GM11168 (cell line): Measurements from ENCODE around the gene ARHGEF4.
"Not testable (repeated sequence)": the region's sequence is repeated elsewhere in the genome, so short reads cannot be mapped to it uniquely, and the experiment has no call there.

Experiments used
- in situ Hi-C: fragments of 300-500 bp; cut with MboI; formaldehyde crosslinking; loops from one replicate; pipeline ENCODE4 v1.12.0; 2022; ENCODE audit warnings: low sequenced_read_pairs; ENCODE audit not compliant: unreplicated experiment

Gene ARHGEF4

GRCh38 chr2:130877258-130877657 is 40.5 kb downstream of the ARHGEF4 start:
- in situ Hi-C loops, result loop anchor here (10.0 kb wide), 1 partner anchor 72 kb away; no protein-coding TSS in a partner anchor

GRCh38 chr2:130878316-130878715 is 41.6 kb downstream of the ARHGEF4 start:
- in situ Hi-C loops, result loop anchor here (10.0 kb wide), 1 partner anchor 74 kb away; no protein-coding TSS in a partner anchor

- in situ Hi-C loops, result loop anchor here (10.0 kb wide), 1 partner anchor 74 kb away; no protein-coding TSS in a partner anchor
Observed at GRCh38 chr2:130878933-130879332, 42.2 kb downstream of the ARHGEF4 start.

- in situ Hi-C loops, result no loop called here
Observed at GRCh38 chr2:130882111-130882690, 45.5 kb downstream of the ARHGEF4 start.

GRCh38 chr2:130882991-130883390 is 46.3 kb downstream of the ARHGEF4 start:
- in situ Hi-C loops, result no loop called here

GRCh38 chr2:130883496-130883895 is 46.8 kb downstream of the ARHGEF4 start:
- in situ Hi-C loops, result no loop called here

GRCh38 chr2:130884013-130884412 is 47.3 kb downstream of the ARHGEF4 start:
- in situ Hi-C loops, result no loop called here

- in situ Hi-C loops, result no loop called here
Observed at GRCh38 chr2:130884503-130884902, 47.8 kb downstream of the ARHGEF4 start.

GRCh38 chr2:130887643-130888042 is 50.9 kb downstream of the ARHGEF4 start:
- in situ Hi-C loops, result no loop called here

GRCh38 chr2:130890941-130891669 is 54.4 kb downstream of the ARHGEF4 start:
- in situ Hi-C loops, result no loop called here

- in situ Hi-C loops, result no loop called here
Observed at GRCh38 chr2:130891966-130892365, 55.3 kb downstream of the ARHGEF4 start.

- in situ Hi-C loops, result no loop called here
Observed at GRCh38 chr2:130892793-130893785, 56.4 kb downstream of the ARHGEF4 start.

GRCh38 chr2:130894326-130894942 is 57.7 kb downstream of the ARHGEF4 start:
- in situ Hi-C loops, result no loop called here

- in situ Hi-C loops, result no loop called here
Observed at GRCh38 chr2:130896813-130897212, 60.1 kb downstream of the ARHGEF4 start.

- in situ Hi-C loops, result no loop called here
Observed at GRCh38 chr2:130898553-130898952, 61.8 kb downstream of the ARHGEF4 start.

GRCh38 chr2:130899306-130899705 is 62.6 kb downstream of the ARHGEF4 start:
- in situ Hi-C loops, result no loop called here

GRCh38 chr2:130901061-130901460 is 64.3 kb downstream of the ARHGEF4 start:
- in situ Hi-C loops, result no loop called here

- in situ Hi-C loops, result not testable (repeated sequence)
Observed at GRCh38 chr2:130901626-130902025, 64.9 kb downstream of the ARHGEF4 start.

- in situ Hi-C loops, result no loop called here
Observed at GRCh38 chr2:130908832-130909231, 72.1 kb downstream of the ARHGEF4 start.

- in situ Hi-C loops, result no loop called here
Observed at GRCh38 chr2:130910931-130911330, 74.2 kb downstream of the ARHGEF4 start.
